GM19025 (cell line): ENCODE measurements around the gene CACNA1D.

Source experiments
- ATAC-seq: cut with Tn5 transposase; IDR thresholded peaks from one replicate; pipeline ENCODE4 v1.9.1; 2021; ENCODE audit warnings: mild to moderate bottlenecking, low read depth, moderate library complexity; ENCODE audit not compliant: unreplicated experiment

The CACNA1D gene

DNA sequence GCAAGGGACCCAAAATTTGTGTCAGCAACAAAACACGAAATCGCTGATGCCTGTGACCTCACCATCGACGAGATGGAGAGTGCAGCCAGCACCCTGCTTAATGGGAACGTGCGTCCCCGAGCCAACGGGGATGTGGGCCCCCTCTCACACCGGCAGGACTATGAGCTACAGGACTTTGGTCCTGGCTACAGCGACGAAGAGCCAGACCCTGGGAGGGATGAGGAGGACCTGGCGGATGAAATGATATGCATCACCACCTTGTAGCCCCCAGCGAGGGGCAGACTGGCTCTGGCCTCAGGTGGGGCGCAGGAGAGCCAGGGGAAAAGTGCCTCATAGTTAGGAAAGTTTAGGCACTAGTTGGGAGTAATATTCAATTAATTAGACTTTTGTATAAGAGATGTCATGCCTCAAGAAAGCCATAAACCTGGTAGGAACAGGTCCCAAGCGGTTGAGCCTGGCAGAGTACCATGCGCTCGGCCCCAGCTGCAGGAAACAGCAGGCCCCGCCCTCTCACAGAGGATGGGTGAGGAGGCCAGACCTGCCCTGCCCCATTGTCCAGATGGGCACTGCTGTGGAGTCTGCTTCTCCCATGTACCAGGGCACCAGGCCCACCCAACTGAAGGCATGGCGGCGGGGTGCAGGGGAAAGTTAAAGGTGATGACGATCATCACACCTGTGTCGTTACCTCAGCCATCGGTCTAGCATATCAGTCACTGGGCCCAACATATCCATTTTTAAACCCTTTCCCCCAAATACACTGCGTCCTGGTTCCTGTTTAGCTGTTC is 316.9 kb downstream of the CACNA1D start:
- no peak for ATAC-seq

DNA sequence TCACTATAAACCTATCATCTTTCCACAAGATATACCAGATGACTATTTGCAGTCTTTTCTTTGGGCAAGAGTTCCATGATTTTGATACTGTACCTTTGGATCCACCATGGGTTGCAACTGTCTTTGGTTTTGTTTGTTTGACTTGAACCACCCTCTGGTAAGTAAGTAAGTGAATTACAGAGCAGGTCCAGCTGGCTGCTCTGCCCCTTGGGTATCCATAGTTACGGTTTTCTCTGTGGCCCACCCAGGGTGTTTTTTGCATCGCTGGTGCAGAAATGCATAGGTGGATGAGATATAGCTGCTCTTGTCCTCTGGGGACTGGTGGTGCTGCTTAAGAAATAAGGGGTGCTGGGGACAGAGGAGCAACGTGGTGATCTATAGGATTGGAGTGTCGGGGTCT is 318.0 kb downstream of the CACNA1D start:
- ATAC-seq, result no peak

DNA sequence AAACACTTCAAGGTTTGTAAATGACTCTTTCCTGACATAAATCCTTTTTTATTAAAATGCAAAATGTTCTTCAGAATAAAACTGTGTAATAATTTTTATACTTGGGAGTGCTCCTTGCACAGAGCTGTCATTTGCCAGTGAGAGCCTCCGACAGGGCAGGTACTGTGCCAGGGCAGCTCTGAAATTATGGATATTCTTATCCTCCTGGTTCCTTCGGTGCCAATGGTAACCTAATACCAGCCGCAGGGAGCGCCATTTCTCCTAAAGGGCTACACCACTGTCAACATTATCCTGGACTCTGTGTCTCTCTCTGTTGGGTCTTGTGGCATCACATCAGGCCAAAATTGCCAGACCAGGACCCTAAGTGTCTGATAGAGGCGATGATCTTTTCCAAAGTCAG is 318.8 kb downstream of the CACNA1D start:
- ATAC-seq, result no peak

DNA sequence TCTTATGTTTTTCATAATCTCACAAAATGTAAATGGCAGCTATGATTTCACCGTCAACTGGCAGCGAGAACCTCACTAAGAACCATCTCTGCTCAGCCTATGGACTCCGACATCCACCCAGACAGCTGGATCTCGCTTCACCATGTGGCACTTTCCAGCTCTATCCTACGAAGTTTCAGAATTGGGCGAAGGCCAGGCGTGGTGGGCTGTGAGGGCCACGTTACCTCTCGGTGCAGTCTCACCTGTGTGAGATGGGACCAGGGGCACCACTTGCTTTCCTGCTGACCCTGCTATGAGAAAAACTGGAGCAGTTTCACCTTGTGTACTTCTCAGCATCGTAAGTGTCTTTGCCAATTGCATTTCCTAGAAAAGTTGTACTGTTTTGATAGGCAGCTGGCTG is 319.5 kb downstream of the CACNA1D start:
- no peak for ATAC-seq

GRCh38 chr3:53815067-53815466 is 320.7 kb downstream of the CACNA1D start:
- ATAC-seq, result no peak

- ATAC-seq, result no peak
Measured at GRCh38 chr3:53815651-53816050, 321.2 kb downstream of the CACNA1D start.

DNA sequence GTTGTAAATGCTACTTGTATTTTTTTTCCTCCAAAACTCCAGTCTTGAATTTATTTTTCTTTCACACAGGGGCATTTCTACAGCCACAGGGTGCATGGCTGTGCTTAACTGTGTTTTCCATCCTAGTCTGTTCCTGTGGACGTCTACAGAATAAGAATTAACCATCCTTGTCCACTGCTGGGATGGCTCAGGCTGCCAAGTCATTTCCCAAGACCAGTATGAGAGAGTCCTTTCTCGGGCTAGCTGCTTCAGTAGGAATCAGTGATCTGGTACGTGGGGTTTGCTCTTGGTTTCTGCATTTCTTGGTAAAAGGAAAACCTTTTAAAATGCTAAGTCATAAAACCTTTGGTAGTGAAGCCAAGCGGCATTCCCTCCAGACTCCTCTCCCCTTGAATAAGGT is 322.0 kb downstream of the CACNA1D start:
- ATAC-seq, result no peak

- ATAC-seq, result no peak
Measured at GRCh38 chr3:53817211-53817610, 322.8 kb downstream of the CACNA1D start.

DNA sequence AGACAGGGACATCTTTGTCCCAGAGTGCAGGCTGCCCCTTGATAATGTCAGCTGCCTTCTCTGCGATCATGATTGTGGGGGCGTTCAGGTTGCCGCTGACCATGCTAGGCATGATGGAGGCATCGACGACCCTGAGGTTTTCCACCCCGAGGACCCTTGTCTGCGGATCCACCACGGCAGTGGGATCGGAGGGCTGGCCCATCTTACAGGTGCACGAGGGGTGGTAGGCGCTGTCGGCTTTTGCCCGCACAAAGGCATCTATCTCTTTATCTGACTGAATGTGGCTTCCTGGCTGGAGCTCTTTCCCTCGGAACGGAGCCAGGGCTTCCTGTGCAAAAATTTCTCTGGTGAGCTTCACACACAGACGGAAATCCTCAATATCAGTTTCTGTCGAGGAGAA is 323.4 kb downstream of the CACNA1D start:
- no peak for ATAC-seq

DNA sequence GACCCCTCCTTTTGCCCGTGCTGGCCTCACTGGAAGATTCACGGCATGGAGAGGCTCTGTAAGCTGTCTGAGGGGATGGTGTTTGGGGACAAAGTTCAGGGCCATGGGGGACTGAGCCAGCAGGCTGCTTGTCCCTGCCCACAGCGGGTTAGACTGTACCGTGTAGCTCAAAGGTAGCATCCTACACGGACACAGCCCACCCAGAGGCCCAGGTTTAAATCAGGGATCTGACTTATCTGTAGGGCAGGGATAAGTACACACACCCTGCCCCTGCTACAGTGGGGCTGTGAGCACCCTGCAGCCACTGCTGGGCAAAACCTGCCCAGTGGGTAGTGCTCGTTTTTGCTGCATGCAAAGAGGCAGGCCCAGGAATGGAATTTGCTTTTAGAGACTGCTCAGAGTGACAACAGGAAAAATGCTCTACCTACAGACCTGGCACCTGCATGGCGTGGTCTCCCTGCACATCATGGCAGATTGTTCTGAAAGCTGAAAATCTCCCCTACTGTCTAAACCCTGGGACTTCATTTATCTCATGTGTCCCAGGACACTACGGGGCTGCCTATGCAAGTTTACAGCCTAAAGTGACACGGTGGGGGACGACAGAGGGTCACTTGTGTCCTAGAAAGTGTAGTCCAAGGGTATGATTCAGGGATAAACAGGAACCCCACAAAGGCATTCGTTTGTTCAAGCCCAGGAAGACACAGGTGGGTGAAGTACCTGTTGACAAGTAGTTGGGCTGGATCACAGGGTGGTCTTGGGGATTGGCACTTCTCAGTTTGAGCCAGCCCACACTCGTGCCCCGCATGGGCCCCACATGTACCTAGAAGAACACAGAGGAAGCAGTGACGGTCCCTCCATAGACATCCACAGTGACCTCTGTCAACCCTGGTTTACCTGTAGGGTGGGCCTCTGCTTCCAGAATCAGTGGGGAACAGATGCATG is 324.1 kb downstream of the CACNA1D start:
- ATAC-seq, result no peak

GRCh38 chr3:53819163-53819868 is 324.9 kb downstream of the CACNA1D start:
- ATAC-seq, result no peak

DNA sequence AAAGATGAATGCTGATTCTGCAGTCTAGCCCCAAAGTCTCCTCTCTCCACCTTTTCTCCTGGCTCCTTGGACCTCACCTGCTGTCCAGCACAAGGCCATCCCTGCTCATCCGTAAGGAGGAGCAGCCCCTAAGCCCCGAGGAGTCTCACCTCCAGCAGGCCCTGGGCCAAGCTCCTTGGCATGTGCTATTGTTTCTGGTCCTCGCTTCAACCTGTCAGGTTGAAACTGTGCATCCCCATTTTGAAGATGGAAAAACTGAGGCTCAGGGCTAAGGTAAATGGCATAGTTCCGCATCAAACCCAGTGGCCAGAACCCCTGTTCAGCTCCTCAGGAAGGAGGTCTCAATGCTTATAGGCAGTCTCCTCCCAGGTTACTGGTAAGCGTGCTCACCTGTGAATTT is 325.7 kb downstream of the CACNA1D start:
- ATAC-seq, result no peak

DNA sequence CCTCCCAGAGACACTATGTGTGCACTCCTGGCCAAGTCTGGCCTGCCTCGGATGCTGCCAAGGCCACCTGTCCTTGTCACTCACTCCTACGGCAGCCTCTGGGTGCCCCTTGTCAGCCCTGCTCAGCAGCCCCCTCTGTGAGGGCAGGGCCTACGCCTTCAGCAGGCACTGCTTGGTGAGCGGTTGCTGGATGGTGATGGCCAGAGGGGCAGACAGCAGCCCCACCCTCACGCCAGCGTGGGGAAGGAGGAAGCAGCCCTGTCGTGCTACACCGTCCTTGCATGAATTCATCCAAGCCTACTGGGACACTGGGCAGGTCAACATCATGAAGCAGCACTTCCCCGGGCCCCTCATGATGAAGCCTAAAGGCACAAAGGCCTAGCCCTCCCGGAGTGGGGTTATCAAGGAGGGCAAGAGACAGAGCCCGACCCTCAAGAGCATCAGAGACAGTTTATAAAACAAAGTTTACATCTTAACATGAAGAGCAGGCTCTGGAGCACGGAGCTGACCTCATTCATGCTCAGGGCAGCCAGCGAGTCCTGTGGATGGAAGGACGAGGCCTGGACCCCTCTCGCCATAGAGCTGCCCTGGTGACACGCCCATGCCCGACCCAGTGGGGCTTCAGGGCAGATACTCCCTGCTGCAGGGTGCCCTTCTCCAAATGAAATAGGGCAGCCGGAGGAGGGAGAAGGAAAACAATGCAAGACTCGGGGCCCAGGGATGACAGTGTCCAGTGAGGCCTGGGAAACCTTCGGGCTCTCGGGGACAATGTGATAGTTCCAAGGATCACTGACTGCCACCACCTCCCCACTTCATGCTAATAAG is 326.6 kb downstream of the CACNA1D start:
- ATAC-seq, result no peak

DNA sequence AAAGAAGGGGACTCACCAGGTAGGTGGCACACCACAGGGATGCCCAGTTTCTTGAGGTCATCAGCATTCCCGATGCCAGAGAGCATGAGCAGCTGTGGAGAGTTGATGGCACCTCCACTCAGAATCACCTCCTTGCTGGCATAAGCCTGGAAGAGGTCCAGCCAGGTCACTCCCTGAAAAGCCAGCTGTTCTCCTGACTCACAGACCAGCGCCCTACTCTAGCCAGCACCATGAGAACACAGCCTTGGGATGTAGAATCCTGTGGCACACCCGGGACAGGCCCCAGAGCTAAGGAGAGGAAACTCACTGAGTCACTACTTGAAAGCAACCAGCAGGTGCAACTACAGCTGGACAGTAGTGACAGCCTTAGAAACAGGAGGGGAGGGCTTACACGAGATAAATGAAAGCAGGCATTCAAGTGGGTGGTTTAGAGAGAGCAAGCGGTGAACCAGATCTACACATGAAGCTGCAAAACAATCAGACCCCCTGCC is 327.3 kb downstream of the CACNA1D start:
- peak; percentile 55 for ATAC-seq

- no peak for ATAC-seq
Measured at GRCh38 chr3:53822331-53822741, 327.9 kb downstream of the CACNA1D start.

GRCh38 chr3:53823026-53823955 is 328.9 kb downstream of the CACNA1D start:
- no peak for ATAC-seq

DNA sequence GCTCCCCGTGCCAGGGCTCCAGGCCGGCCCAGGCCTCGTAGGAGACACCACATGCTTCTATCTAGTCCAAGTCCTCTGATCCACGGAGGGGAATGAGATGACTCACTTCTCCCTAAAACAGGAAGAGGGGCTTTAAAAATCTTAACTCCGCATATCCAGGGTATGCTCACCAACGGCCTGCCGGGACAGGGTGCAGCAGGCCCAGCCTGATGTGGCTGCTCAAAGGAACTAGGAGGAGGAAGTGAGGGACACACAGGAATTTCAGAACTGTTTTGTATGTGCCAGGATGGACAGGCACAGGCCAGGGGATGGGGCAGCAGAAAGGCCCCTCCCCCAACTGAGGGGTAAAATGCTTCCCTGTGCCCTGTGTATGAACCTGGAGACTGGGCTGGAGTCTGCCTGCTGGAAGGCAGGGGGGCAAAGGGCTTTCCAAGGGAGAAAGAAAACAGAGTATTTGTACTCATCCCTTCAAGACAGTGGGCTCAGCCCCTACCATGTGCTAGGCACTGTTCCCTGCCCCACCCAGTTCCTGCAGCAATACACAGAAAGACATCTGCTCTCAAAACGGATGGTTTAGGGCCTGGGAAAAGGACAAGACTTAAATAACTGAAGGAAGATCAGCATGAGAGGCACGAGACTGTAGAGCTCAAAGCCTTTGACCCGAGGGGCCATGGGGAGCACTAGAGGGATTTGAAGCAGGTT is 329.7 kb downstream of the CACNA1D start:
- ATAC-seq, result no peak

GRCh38 chr3:53824795-53825194 is 330.4 kb downstream of the CACNA1D start:
- ATAC-seq, result no peak
